ENCODE data around the gene OR2L3. TPM values are rescaled to one million over a fixed set of nuclear protein-coding genes. Genes with fewer than 3 reads are reported as not detected.
"Not testable (repeated sequence)": the region's sequence is repeated elsewhere in the genome, so short reads cannot be mapped to it uniquely, and the experiment has no call there.

OR2L3 gene
- total RNA-seq, 3 donors from 2014 or later: not detected

DNA sequence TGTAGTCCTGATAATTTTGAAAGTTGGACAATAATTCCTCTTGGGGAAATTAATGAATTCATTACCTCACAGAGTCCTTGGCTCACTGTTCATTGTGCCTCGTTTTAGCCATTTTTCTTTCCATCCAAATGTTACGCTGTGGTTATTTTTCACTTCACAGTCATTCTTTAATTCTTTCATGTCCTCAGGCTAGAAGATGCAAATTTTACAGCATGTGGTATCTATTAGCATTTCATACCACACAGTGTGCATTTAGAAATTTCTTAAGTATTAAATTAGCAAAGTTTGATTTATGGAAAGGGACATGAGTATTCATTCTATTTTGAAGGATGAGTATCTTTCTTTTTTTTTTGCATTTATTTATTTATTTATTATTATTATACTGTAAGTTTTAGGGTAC lies 18.4 kb downstream of the OR2L3 start:
- Histone ChIP-seq H3K9me3 (peaks cover 31% of the 10 kb centered on the region), H3K4me1 (ENCODE audit: low read depth) (no peaks in the 10 kb centered on the region), H3K4me3 (no peak overlapping the region), H3K36me3 (ENCODE audit: low read depth) (no peaks in the 10 kb centered on the region)
- intact Hi-C loops (cut with DNase I, micrococcal nuclease): no loop called here
- ATAC-seq (no peak), DNase-seq (no peak)
- no peak for TF ChIP-seq CTCF (IDR thresholded peaks at IDR 0.05)

DNA sequence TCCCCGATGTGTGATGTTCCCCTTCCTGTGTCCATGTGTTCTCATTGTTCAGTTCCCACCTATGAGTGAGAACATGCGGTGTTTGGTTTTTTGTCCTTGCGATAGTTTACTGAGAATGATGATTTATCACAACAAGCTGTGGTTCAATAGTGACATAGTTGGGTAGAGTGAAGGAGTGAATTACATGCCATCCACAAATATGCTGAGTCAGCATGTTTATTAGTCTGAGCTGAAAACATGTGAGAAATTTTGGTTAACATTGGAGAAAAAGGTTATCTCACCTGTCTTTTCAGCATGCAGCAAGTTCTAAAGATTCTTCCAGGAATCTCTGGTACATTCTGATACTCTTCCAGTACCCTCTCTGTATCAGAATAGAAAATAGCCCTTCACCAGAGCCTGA lies 19.0 kb downstream of the OR2L3 start:
- ATAC-seq (no peak), DNase-seq (no peak)
- no peaks in the 10 kb centered on the region for H3K4me1 ChIP-seq (ENCODE audit: low read depth)
- H3K36me3 ChIP-seq (ENCODE audit: low read depth): no peaks in the 10 kb centered on the region
- peaks cover 31% of the 10 kb centered on the region for H3K9me3 ChIP-seq
- H3K4me3 ChIP-seq: no peak overlapping the region
- TF ChIP-seq CTCF (IDR thresholded peaks at IDR 0.05): no peak
- intact Hi-C loops (cut with DNase I, micrococcal nuclease): no loop called here

DNA sequence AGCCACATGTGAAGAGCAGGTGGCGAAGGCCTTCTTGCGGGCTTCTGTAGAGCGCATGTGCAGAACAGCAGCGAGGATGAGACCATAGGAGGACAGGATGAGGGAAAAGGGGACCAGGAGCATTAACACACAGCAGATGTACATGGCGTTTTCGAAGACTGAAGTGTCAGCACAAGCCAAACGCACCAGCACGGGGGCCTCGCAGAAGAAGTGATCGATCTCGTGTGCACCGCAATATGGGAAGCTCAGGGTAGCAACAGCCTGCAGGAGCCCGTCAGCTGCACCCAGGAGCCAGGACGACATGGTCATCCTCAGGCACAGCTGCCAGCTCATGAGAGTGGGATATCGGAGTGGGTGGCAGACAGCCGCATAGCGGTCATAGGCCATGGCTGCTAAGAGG lies 37.2 kb downstream of the OR2L3 start:
- ATAC-seq: not testable (repeated sequence)

GRCh38 chr1:248094884-248095283 lies 48.2 kb downstream of the OR2L3 start, which contains the start of gene OR2L13:
Gene OR2L13, plus strand, starts transcription at chr1:248095184. Its CDS starts 4,192 bp downstream, at chr1:248099376.
- H3K4me1 ChIP-seq (ENCODE audit: low read depth): no peaks in the 10 kb centered on the region
- no peak for ATAC-seq
- H3K4me3 ChIP-seq: no peak within 1 kb of the TSS
- H3K9me3 ChIP-seq: peaks cover 44% of the 10 kb centered on the region
- DNase-seq: no peak
- no peaks in the 10 kb centered on the region for H3K36me3 ChIP-seq (ENCODE audit: low read depth)
- TF ChIP-seq CTCF (IDR thresholded peaks at IDR 0.05): no peak
- intact Hi-C loops (cut with DNase I, micrococcal nuclease): no loop called here

More for the DNA sequence above, 37.2 kb downstream of the OR2L3 start:
- DNase-seq; H3K4me1 ChIP-seq (ENCODE audit: low read depth); H3K36me3 ChIP-seq (ENCODE audit: low read depth); H3K4me3 ChIP-seq; intact Hi-C loops (cut with DNase I, micrococcal nuclease): not testable (repeated sequence)
- H3K9me3 ChIP-seq: peaks cover 34% of the 10 kb centered on the region

DNA sequence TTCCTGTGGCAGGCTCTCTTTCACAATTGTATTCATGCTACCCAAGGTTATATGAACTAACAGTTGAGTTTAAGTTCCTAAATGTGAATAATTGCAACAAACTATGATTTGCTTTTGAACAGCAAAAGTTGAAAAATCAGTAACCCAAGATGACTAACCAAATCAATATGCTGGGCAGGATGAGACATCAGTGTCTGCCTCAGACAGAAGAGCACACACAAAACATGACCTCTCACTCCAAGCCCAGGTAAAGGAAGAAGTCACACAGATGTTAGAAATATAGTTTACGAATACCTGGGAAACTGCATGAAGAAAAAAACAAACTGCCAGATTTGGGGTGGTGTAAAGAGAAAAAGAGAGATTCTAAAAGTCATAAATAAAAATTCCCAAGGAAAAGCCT lies 51.9 kb downstream of the OR2L3 start:
- H3K4me3 ChIP-seq: no peak overlapping the region
- H3K4me1 ChIP-seq (ENCODE audit: low read depth): no peaks in the 10 kb centered on the region
- TF ChIP-seq CTCF (IDR thresholded peaks at IDR 0.05): no peak
- no peaks in the 10 kb centered on the region for H3K36me3 ChIP-seq (ENCODE audit: low read depth)
- DNase-seq: no peak
- ATAC-seq: no peak
- H3K9me3 ChIP-seq: peaks cover 25% of the 10 kb centered on the region
- intact Hi-C loops (cut with DNase I, micrococcal nuclease): no loop called here

GRCh38 chr1:248102847-248103246 lies 56.2 kb downstream of the OR2L3 start:
- DNase-seq: no peak
- no peak for ATAC-seq
- no peaks in the 10 kb centered on the region for H3K36me3 ChIP-seq (ENCODE audit: low read depth)
- no peak for TF ChIP-seq CTCF (IDR thresholded peaks at IDR 0.05)
- H3K9me3 ChIP-seq: peaks cover 38% of the 10 kb centered on the region
- no peak overlapping the region for H3K4me3 ChIP-seq
- no peaks in the 10 kb centered on the region for H3K4me1 ChIP-seq (ENCODE audit: low read depth)
- intact Hi-C loops (cut with DNase I, micrococcal nuclease): no loop called here
